ENCODE data around the gene PLN. TPM values are rescaled to one million over a fixed set of nuclear protein-coding genes. Genes with fewer than 3 reads are reported as not detected.

The PLN gene
- polyA plus RNA-seq, 4 donors, result 0.67 to 14.3 (median 6.2) TPM

- Histone ChIP-seq H3K4me3 (ENCODE audit: low read depth in 1 of 3, low read length in 3 of 3) (no peak overlapping the region), H3K9me3 (ENCODE audit: control insufficient read depth in 2 of 2, insufficient read depth in 1 of 2, low read depth in 1 of 2, low read length in 1 of 2) (peaks cover 0 to 3% of the 10 kb centered on the region in 2 donors), H3K4me1 (ENCODE audit: control insufficient read depth in 3 of 3, insufficient read depth in 2 of 3, low read depth in 1 of 3, low read length in 2 of 3) (no peaks in the 10 kb centered on the region), H3K36me3 (ENCODE audit: control insufficient read depth in 3 of 3, insufficient read depth in 2 of 3, low read depth in 1 of 3, low read length in 3 of 3) (no peaks in the 10 kb centered on the region), H3K27me3 (ENCODE audit: control insufficient read depth in 3 of 3, insufficient read depth in 3 of 3, low read length in 3 of 3) (no peaks in the 10 kb centered on the region), H3K27ac (ENCODE audit: low read depth in 1 of 3, low read length in 2 of 3) (no peak overlapping the region)
- 49 to 52% (median 52%) methylated on average over 3 of the region's 3 CpGs for WGBS, 3 donors
- no peak for DNase-seq
- no peak for FAIRE-seq
These were observed 58.2 kb downstream of the PLN start for GRCh38 chr6:118606268-118606667.

DNA sequence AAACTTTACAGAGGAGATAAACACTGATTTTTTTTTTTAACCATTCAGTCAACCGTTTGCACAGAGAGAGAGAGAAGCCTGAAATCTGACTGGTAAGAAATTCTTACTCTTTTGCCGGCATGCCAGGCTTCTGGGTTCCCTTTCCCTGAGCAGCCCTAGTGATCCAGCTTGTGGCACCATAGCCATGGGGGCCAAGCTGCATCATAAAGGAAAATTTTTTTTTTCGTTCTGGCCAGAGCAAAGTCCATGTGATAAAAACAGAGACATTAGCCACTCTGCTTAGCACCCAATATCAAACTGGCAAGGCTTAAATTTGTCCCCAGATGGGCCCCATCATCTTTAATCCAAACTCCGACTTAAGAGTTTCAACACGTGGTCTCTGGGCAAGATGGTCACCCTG, 58.8 kb downstream of the PLN start:
- Histone ChIP-seq H3K36me3 (ENCODE audit: control insufficient read depth in 3 of 3, insufficient read depth in 2 of 3, low read depth in 1 of 3, low read length in 3 of 3) (no peaks in the 10 kb centered on the region), H3K4me1 (ENCODE audit: control insufficient read depth in 3 of 3, insufficient read depth in 2 of 3, low read depth in 1 of 3, low read length in 2 of 3) (no peaks in the 10 kb centered on the region), H3K9me3 (ENCODE audit: control insufficient read depth in 2 of 2, insufficient read depth in 1 of 2, low read depth in 1 of 2, low read length in 1 of 2) (peaks cover 0 to 3% of the 10 kb centered on the region in 2 donors), H3K27ac (ENCODE audit: low read depth in 1 of 3, low read length in 2 of 3) (no peak overlapping the region), H3K27me3 (ENCODE audit: control insufficient read depth in 3 of 3, insufficient read depth in 3 of 3, low read length in 3 of 3) (no peaks in the 10 kb centered on the region), H3K4me3 (ENCODE audit: low read depth in 1 of 3, low read length in 3 of 3) (no peak overlapping the region)
- no peak for DNase-seq
- WGBS, 3 donors, result 30 to 63% (median 40%) methylated on average over 5 of the region's 5 CpGs
- no peak for FAIRE-seq

Other genes with a start within 250 kb of the PLN start
- gene CEP85L, start 103.3 kb downstream of the PLN start, polyA plus RNA-seq, result 1 to 10 TPM in 2 of 4 donors, under 1 TPM in 2; 0.22 to 2.2 (median 0.66) TPM